ENCODE data around the gene EIF3A.
"Not testable (repeated sequence)": the region's sequence is repeated elsewhere in the genome, so short reads cannot be mapped to it uniquely, and the experiment has no call there.

Gene EIF3A

GRCh38 chr10:119049777-119050176 is 30.8 kb downstream of the EIF3A start:
- DNase-seq (ENCODE audit: low read depth) = no peak

GRCh38 chr10:119049361-119049760 is 31.3 kb downstream of the EIF3A start:
- DNase-seq (ENCODE audit: low read depth) = no peak

GRCh38 chr10:119045561-119045960 is 35.1 kb downstream of the EIF3A start:
- no peak for DNase-seq (ENCODE audit: low read depth)

- DNase-seq (ENCODE audit: low read depth) = no peak
These were observed 38.4 kb downstream of the EIF3A start for GRCh38 chr10:119042169-119042568.

GRCh38 chr10:119041326-119041725 is 39.3 kb downstream of the EIF3A start:
- DNase-seq (ENCODE audit: low read depth) = no peak

- DNase-seq (ENCODE audit: low read depth) = no peak
These were observed 41.5 kb downstream of the EIF3A start for GRCh38 chr10:119039161-119039560.

- no peak for DNase-seq (ENCODE audit: low read depth)
These were observed 49.0 kb downstream of the EIF3A start for GRCh38 chr10:119031496-119032059.

GRCh38 chr10:119030421-119031250 is 50.0 kb downstream of the EIF3A start:
- no peak for DNase-seq (ENCODE audit: low read depth)

GRCh38 chr10:119029613-119030420 is 50.8 kb downstream of the EIF3A start, which contains the start of gene NANOS1:
Gene NANOS1, plus strand, starts transcription at chr10:119029714. Its CDS starts 88 bp downstream, at chr10:119029802.
- no peak for DNase-seq (ENCODE audit: low read depth)

GRCh38 chr10:119028900-119029612 is 51.6 kb downstream of the EIF3A start:
- peak; percentile 61 for DNase-seq (ENCODE audit: low read depth)

- DNase-seq (ENCODE audit: low read depth) = not testable (repeated sequence)
These were observed 52.1 kb downstream of the EIF3A start for GRCh38 chr10:119028445-119028899.

GRCh38 chr10:119026301-119027110 is 54.1 kb downstream of the EIF3A start:
- DNase-seq (ENCODE audit: low read depth) = no peak

GRCh38 chr10:119025776-119026175 is 54.8 kb downstream of the EIF3A start:
- DNase-seq (ENCODE audit: low read depth) = no peak

- no peak for DNase-seq (ENCODE audit: low read depth)
These were observed 55.3 kb downstream of the EIF3A start for GRCh38 chr10:119025336-119025735.

- DNase-seq (ENCODE audit: low read depth) = no peak
These were observed 55.7 kb downstream of the EIF3A start for GRCh38 chr10:119024882-119025281.

- DNase-seq (ENCODE audit: low read depth) = no peak
These were observed 57.1 kb downstream of the EIF3A start for GRCh38 chr10:119023553-119023868.

GRCh38 chr10:119022846-119023552 is 57.6 kb downstream of the EIF3A start:
- no peak for DNase-seq (ENCODE audit: low read depth)

GRCh38 chr10:119020627-119020946 is 60.0 kb downstream of the EIF3A start:
- no peak for DNase-seq (ENCODE audit: low read depth)

GRCh38 chr10:119007211-119007574 is 73.4 kb downstream of the EIF3A start:
- no peak for DNase-seq (ENCODE audit: low read depth)

GRCh38 chr10:119006451-119007210 is 74.0 kb downstream of the EIF3A start:
- no peak for DNase-seq (ENCODE audit: low read depth)

All from activated gamma-delta T cell treated with anti-CD3 and anti-CD28 coated beads, Interleukin-2, amount 50 U/mL, for 16 hours (primary cell).